H7 (cell line): ENCODE measurements around the gene FTO. TPM values are rescaled to one million over a fixed set of nuclear protein-coding genes. Genes with fewer than 3 reads are reported as not detected.

ENCODE experiments used
- DNase-seq: peaks from one replicate; pipeline ENCODE4 v3.0.0; 2012
- H3K27me3 ChIP-seq: 2 replicates; pipeline ENCODE4 v1.6.0; 2011; ENCODE audit warnings: mild to moderate bottlenecking, low read length; ENCODE audit not compliant: control insufficient read depth, insufficient read depth
- H3K36me3 ChIP-seq: replicated peaks from 2 replicates; pipeline ENCODE4 v1.5.1; 2011; ENCODE audit warnings: low read length; ENCODE audit not compliant: control insufficient read depth, insufficient read depth
- H3K4me3 ChIP-seq: 2 replicates; pipeline ENCODE4 v1.5.1; 2011; ENCODE audit warnings: low read depth, mild to moderate bottlenecking, control low read depth, low read length, moderate library complexity; ENCODE audit not compliant: insufficient read depth
- total RNA-seq: library from RNA; depleted of rRNA; stranded (reverse); fragments of >200 nt; shearing (Covaris generic); gene quantifications from 2 replicates; pipeline ENCODE4 v1.2.3, GENCODE V29; 2014

FTO gene
- total RNA-seq, 1 experiment from 2014 or later: 55.3 TPM

DNA sequence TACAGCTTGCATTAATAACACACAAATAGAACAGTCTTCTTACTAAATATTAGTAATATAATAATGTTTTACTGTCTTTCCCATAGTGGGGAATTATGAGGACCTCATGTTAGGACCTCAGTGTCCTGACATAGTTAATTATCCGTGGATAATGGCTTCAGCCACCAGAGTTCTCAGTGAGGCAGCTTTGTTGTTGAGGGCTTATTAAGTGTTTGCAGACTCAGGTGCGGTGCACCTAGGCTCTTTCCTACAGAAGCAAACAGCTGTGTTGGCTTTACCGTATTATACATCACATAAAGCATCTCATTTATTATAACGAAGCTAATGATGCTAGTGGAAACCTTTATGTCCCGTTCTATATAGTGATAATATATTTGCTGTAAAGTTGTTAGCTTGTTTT, 246.7 kb downstream of the FTO start:
- H3K36me3 ChIP-seq: no peaks in the 10 kb centered on the region
- DNase-seq: no peak
- H3K4me3 ChIP-seq: no peak overlapping the region
- no peaks in the 10 kb centered on the region for H3K27me3 ChIP-seq

GRCh38 chr16:53952215-53953208, 248.6 kb downstream of the FTO start:
- Histone ChIP-seq H3K4me3 (no peak overlapping the region), H3K36me3 (no peaks in the 10 kb centered on the region), H3K27me3 (no peaks in the 10 kb centered on the region)
- no peak for DNase-seq

DNA sequence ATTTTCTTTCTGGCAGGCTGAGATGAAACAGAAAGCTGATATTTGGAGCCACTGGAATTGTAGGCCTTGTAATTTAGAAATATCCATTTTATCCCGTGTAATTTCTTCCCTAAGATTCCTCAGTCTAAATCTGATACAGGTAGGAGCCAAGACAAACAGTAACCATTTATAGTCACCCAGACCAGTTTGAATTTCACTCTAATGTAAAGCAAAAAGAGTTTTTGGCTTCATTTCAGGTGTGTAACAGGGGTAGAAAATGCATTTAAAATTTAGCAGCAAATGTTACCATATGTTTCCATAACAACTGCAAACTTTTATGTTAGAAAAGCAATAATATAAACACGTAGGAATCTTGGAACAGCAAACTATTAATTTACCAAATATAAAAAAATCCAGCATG, 249.4 kb downstream of the FTO start:
- H3K36me3 ChIP-seq: no peaks in the 10 kb centered on the region
- no peaks in the 10 kb centered on the region for H3K27me3 ChIP-seq
- H3K4me3 ChIP-seq: no peak overlapping the region

DNA sequence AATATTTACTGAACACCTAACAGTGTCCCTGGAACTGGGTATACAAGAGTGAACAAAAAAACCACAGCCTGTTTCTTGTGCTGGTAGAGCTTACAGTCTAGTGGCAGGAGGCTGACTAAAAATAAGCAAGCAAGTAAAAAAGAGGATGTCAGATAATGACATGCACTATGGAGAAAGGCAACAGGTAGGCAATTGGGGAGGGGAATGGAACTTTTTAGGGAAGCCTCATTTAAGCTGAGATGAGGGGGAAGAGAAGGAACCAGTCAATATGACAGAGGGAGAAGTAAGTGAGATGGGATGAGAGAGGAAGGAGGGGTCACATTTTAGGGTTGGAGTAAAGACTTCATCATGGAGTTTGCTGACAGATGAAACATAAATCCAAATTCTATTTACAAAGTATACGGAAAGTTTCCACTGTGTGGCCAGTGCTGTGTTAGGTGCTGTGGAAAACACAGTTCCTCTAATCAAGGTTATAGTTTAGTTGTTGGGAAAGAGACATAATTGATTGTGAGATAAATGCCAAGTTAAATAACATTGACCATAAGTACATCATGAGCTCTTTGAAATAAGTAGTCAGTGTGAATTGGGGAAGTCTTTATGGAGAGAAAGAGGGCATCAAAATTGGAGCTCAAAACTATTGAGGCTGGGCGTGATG, 251.4 kb downstream of the FTO start:
- DNase-seq: no peak
- H3K4me3 ChIP-seq: no peak overlapping the region
- H3K27me3 ChIP-seq: no peaks in the 10 kb centered on the region
- no peaks in the 10 kb centered on the region for H3K36me3 ChIP-seq

More for the DNA sequence above, 249.4 kb downstream of the FTO start:
- DNase-seq: no peak

DNA sequence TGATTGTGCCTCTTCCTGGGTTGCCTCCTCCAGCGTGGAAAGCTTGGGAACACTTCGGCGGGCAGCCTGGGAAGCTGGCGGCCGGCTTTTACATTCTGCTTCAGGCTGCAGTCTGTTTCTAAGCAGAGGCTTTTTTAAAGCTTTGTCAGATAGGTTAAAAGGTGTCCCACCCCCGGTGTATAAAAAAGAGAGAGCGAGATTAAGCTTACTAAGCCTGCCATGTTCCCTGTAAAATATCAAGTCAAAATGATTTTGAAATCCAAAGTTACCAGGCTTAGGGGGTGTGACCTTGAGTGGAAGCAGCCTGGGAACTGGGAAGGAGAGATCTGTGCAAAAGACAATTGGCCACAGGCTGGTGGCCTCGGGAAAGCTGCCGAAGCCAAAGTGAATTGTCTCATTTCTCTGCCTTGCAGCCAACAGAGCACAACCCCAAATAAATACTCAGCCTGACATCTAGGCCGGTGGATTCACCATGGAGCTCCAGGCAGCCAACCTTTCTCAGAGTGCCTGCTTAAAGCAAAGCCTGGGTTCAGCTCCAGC, 254.5 kb downstream of the FTO start:
- no peak for DNase-seq
- Histone ChIP-seq H3K36me3 (no peaks in the 10 kb centered on the region), H3K4me3 (no peak overlapping the region), H3K27me3 (no peaks in the 10 kb centered on the region)

DNA sequence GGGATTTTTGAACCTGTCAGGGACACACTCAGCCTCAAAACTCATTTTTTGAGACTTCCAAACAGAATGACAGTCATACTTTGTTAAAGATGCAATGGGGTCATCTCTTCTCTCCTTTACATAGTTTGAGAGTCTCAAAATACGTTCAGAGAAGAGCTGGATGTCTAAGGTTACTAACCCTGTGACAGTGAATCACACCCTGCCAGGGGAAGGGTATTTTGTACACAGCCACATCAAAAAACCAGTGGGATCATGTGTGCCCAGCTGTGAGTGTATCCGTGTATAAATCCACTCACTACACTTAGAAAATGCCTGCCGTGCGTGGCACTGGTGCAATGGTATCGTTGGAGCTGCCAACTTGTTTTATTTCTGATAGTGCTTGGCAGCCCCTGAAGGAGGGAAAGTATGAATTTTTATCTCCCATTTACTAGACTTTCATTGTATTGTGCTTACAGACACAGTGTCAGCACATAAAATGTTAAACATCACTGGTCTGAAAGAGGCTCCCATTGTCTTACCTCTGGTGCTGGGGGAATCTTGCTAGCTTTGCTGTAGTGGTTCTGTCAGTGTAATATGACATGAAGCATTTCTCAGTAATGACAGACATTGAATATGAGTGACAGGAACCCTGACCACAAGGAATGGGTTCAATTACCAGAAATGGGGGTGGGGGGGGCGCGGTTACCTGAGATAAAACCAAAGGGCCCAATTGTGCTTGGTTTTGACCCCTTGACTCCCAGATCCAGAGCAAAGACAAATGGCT, 256.3 kb downstream of the FTO start:
- no peak overlapping the region for H3K4me3 ChIP-seq
- no peak for DNase-seq
- H3K36me3 ChIP-seq: no peaks in the 10 kb centered on the region
- H3K27me3 ChIP-seq: no peaks in the 10 kb centered on the region

GRCh38 chr16:53960954-53961616, 257.1 kb downstream of the FTO start:
- H3K4me3 ChIP-seq: no peak overlapping the region
- no peaks in the 10 kb centered on the region for H3K27me3 ChIP-seq
- no peak for DNase-seq
- no peaks in the 10 kb centered on the region for H3K36me3 ChIP-seq

DNA sequence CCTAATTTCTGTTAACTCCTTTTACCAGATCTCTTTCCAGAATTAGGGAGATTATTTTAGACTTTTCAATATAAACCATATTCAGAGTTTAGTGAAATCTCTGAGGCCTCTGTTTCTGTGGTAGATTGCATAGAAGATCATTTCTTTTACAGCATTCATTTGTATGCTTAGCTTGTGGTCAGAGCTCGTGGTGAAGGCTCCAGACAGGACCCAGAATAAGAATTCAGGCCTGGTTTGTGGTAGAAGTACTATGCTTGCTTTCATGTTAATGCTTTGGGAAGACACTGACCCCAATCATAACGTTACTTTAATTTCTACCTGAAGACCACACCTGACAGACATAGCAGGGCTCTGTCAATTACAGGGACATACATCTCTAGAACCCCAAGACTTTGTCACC, 258.1 kb downstream of the FTO start:
- Histone ChIP-seq H3K27me3 (no peaks in the 10 kb centered on the region), H3K4me3 (no peak overlapping the region), H3K36me3 (no peaks in the 10 kb centered on the region)
- DNase-seq: no peak

- Histone ChIP-seq H3K4me3 (no peak overlapping the region), H3K36me3 (no peaks in the 10 kb centered on the region), H3K27me3 (no peaks in the 10 kb centered on the region)
- no peak for DNase-seq
Measured at GRCh38 chr16:53964145-53964790, 260.3 kb downstream of the FTO start.

- Histone ChIP-seq H3K36me3 (no peaks in the 10 kb centered on the region), H3K27me3 (no peaks in the 10 kb centered on the region), H3K4me3 (no peak overlapping the region)
- no peak for DNase-seq
Measured at GRCh38 chr16:53966821-53967571, 263.0 kb downstream of the FTO start.

DNA sequence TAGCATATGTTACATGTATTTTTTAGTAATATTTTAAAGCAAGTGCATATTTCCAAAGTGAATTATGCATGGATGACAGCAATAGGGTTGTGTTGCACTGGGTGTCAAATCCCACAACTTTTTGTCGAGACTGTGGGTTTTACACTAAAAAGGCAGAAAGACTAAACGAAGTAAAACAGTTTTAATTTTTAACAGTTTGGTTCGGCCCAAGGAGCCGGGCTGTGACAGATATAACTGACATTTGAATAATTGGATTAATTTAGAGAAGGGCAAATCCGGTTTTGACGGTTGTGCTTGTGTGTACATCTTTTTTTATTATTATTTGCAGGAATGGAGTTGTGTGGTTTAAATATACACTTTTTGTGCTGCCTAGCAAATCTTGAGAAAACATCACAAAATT, 263.6 kb downstream of the FTO start:
- no peak overlapping the region for H3K4me3 ChIP-seq
- DNase-seq: no peak
- no peaks in the 10 kb centered on the region for H3K27me3 ChIP-seq
- no peaks in the 10 kb centered on the region for H3K36me3 ChIP-seq

DNA sequence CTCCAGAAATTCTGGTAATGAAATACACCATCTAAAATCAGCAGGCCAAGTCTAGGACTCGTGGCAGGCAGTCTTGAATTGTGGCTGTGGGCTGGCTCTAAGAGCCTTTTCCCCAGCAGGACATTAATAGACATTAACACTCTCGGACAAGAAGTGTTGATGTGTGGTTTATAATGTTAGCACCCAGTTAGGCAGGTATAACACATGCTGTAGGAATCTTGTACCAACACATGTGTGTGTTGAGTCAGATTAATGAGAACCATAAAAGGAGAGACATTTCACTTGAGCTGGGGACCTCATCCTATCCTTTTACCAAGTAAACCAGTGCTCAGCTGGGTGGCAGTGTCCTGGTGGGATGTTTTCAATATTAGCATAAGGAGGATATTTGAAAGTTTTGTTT, 264.5 kb downstream of the FTO start:
- no peaks in the 10 kb centered on the region for H3K27me3 ChIP-seq
- no peak overlapping the region for H3K4me3 ChIP-seq
- DNase-seq: no peak
- no peaks in the 10 kb centered on the region for H3K36me3 ChIP-seq

- no peak overlapping the region for H3K4me3 ChIP-seq
- no peaks in the 10 kb centered on the region for H3K36me3 ChIP-seq
- no peak for DNase-seq
- no peaks in the 10 kb centered on the region for H3K27me3 ChIP-seq
Measured at GRCh38 chr16:53968896-53969295, 264.9 kb downstream of the FTO start.
